NK-92 (cell line): Measurements from ENCODE around the gene SPATA31D4.

Experiments
- DNase-seq: peaks from one replicate; lab custom pipeline; 2025; ENCODE audit not compliant: unreplicated experiment; lab: John Stamatoyannopoulos, UW

SPATA31D4 gene

GRCh38 chr9:81964218-81965171 is 36.3 kb downstream of the SPATA31D4 start:
- DNase-seq = no peak

GRCh38 chr9:81968026-81968425 is 39.8 kb downstream of the SPATA31D4 start:
- no peak for DNase-seq

DNA sequence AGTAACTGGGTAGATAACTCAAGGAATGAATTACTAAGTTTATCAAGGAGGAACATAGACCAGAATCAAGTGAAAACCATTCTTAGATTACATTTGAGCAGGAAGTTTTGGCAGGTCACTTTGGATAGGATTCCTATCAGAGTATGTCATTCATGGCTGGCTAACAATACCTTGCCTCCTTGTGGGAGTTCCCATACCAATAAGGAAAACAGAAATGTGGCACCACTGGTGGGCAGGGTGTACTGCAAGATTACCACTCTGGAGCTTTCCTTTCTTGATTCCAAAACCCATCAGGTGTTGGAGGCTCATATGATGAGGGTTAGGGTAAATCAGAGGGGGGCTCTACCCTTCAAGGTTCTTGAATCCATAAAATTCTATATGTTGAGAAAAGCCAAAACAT is 41.7 kb downstream of the SPATA31D4 start:
- no peak for DNase-seq

GRCh38 chr9:81971727-81972126 is 43.5 kb downstream of the SPATA31D4 start:
- DNase-seq = no peak

- no peak for DNase-seq
These were observed 46.5 kb downstream of the SPATA31D4 start for GRCh38 chr9:81974764-81975163.

DNA sequence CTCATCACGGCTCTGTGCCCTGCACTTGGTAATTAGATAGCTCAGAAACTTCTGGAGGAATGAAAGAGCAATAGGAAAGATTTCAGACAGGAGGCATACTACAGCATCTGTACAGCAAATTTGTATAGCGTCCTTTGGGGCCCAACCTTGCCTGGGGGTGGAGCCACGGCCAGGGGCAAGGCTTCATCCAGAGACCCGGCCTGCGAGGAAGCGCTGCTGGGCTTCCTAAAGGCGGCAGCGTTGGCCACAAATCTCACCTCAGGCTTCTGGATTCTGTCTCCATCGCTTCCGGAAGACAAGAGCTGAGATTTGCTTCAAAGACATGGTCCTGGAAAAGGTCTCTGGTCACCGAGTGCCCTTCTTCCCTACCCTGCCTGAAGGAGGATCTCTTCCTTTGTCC is 48.1 kb downstream of the SPATA31D4 start:
- DNase-seq = no peak

DNA sequence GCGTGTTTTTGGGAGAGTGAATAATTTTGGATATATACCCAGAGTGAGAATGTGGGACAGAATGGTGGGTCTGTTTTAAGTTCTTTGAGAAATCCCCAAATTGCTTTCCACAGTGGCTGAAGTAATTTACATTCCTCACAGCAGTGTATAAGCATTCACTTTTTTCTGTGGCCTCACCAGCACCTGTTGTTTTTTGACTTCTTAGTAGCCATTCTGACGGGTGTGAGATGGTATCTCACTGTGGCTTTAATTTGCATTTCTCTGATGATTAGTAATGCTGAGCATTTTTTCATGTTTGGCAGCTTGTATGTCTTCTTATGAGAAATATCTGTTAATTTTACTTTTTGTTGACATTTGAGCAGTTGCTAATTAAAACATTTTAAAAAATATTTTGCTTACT is 51.0 kb downstream of the SPATA31D4 start:
- no peak for DNase-seq

GRCh38 chr9:81980568-81980967 is 52.3 kb downstream of the SPATA31D4 start:
- DNase-seq = no peak

DNA sequence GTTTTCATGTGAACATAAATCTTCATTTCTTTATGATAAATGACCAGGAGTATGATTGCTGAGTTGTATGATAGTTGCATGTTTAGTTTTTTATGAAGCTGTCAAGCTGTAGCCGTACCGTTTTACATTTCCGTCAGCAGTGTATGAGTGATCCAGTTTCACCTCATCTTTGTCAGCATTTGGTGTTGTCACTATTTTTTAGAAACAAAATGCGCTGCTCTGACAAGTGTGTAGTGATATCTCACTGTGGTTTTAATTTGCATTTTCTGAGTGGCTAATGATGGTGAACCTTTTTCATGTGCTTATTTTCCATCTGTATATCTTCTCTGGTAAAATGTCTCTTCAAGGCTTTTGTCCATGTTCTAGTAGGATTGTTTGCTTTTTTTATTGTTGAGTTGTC is 53.7 kb downstream of the SPATA31D4 start:
- DNase-seq = no peak
